Smooth muscle cell of trachea (primary cell): ENCODE measurements around the gene RNF167. TPM values are rescaled to one million over a fixed set of nuclear protein-coding genes. Genes with fewer than 3 reads are reported as not detected.

ENCODE experiments used
- total RNA-seq: library from RNA; depleted of rRNA; stranded (reverse); fragments of >200 nt; gene quantifications from 2 replicates; pipeline ENCODE4 v1.2.1, GENCODE V29; 2014

Gene RNF167
- total RNA-seq = 24.0 and 30.8 TPM in 2 replicates

GRCh38 chr17:4939796-4940554 is at the start of gene RNF167, which contains the start of gene SLC25A11:
Gene RNF167 (plus strand): TSS chr17:4940268. CDS start chr17:4940910, 642 bp downstream.
Gene SLC25A11 (minus strand): TSS chr17:4940046. CDS start chr17:4939910, 136 bp downstream.

DNA sequence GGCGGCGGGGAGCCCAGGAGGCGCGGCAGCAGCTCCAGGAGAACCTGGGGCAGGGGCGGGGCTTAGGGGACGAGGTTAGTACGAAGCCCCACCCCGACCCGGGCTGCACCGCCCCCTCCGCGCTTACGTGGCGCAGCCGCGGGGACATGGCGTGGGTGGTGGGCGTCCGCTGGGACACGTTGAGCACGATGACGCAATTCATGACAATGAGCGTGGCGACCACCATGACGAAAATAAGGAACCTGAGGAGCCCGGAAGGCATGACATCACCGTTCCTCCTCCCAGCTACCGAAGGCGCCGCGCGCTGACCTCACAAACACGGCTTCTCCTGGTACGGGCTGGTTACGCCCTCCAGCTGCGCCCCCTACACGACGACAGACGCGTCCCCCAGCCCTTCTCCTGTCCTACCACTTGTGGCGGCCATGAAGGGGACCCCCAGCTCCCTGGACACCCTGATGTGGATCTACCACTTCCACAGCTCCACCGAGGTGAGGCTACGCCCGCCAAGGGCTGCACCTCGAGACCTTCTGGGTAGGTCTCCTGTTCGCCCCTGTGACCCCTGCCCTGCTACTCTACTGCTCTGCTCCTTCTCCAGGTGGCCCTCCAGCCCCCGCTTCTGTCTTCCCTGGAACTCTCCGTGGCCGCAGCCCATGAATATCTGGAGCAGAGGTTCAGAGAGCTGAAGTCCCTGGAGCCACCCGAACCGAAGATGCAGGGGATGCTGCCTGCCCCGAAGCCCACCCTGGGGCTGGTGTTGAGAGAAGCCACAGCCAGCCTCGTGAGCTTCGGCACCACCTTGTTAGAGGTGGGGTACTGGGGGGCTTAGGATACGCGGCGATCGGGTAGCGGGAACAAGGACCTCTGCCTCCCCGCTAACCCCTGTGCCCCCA is 40.5 kb upstream of the RNF167 start, which contains the start of gene C17orf107:
Gene C17orf107, plus strand, starts transcription at position 196 of the 890 bp plus-strand sequence. Its CDS starts 227 bp downstream, at position 423.

DNA sequence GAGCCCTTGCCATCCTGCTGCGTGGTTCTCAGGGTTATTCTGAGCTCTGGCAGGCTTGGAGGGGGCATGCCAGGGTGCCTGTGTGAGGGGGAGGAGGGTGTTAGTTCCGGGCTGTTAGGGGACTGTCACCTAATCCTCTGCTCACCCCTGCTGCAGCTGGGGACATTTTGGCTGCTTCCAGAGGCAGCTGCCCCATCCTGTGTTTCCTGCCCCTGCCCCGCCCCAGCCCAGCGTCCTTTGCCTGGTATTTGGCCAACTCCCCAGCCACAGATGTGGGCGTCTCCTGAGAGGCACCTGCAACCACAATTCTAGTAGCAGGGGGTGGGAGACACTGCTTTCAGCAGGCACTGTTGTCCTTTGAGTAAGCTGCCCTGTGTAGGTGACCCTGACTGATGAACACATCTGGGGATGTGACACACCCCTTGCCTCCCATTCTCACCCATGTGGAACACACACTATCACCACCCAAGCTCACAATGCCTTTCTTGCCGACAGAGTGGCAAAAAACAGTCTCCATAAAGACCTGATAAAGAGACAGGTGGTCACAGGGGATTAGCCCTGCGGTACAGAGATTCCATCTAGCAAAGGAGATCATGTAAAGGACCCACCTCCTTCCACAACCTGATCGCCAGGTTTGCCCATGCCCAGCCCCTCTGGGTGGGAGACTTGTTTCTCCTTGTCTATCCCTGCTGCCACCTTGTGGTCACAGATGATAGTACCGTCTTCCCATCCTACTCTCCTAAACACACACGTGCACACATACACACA is 36.8 kb upstream of the RNF167 start, which contains the start of gene CHRNE:
Gene CHRNE, minus strand, starts transcription at position 48 of the 768 bp plus-strand sequence. Its CDS starts 35 bp downstream, at position 13.

DNA sequence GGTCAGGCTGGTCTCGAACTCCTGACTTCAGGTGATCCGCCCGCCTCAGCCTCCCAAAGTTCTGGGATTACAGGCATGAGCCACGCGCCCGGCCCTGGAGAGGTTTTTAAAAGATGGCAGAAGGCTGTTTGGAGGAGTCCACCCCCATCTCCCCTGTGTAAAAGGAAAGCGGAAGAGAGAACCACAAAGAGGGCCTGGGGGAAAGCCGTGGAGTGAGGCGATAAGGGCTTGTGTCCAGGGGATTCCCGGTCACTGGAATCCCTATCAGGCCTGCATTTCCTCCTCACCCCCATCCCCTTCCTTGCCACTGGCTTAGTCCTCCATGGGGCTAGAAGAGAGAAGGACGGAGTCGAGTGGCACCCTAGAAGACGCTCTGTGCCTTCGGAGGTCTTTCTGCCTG is 8.1 kb upstream of the RNF167 start, which contains the start of gene GP1BA:
Gene GP1BA, plus strand, starts transcription at position 315 of the 400 bp plus-strand sequence. CDS start 328 bp downstream, outside the sequence.

GRCh38 chr17:4948166-4948930 is 8.3 kb downstream of the RNF167 start, which contains the start of gene PFN1:
Gene PFN1 (minus strand): TSS chr17:4948530. CDS start chr17:4948394, 136 bp downstream.

GRCh38 chr17:4950746-4951204 is 10.7 kb downstream of the RNF167 start, which contains the start of gene ENO3:
Gene ENO3 (plus strand): TSS chr17:4951119. CDS start chr17:4951830, 711 bp downstream.

DNA sequence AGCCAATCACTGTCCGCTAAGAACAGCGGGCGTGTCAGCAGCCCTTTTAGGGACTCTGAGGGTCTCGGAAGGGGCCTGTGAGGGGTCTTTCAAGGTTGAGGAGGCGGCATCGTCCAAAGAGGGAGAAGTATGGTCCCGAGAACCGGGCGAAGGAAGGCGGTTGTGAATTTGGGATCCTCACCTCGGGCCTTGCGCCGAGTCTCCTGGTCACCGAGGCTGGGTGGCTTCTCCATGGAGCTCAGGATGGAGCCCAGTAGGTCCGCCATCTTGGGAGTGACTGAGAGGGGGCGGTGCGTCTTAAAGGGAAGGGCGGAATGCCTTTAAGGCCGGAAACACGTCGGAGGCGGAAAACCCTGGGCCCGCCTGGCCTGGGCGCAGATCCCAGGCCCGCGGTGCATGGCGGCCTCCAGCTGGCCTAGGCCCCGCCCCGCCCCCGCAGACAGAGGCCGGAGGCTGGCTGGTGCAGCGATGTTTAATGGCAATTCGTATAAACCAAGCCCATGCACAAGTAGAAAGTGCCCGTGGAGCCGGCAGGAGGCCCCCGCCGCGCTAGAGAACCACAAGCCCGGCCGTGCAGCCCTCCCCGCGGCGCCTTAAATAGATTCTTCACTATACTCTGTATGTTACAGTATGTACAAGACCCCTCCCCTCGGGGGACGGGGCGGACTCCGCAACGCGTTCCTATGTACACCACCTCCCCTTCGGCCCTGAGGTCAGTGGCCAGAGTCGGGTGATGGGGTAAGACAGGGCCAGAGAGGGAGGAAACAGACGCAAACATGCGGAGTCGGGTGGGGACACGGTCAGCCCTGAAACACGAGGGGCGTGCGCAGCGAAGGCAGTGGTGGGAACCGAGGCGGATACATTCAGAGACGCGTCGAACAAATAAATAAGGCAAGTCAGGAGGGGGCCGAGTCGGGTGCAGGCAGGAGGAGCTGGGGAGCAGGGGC is 27.7 kb downstream of the RNF167 start, which contains the start of gene SPAG7:
Gene SPAG7, minus strand, starts transcription at position 279 of the 947 bp plus-strand sequence. Its CDS starts 13 bp downstream, at position 266.

GRCh38 chr17:4986951-4987766 is 47.1 kb downstream of the RNF167 start, which contains the start of gene CAMTA2:
Gene CAMTA2 (minus strand): TSS chr17:4987675. CDS start chr17:4986222, 1,453 bp downstream.

Other genes with a start within 250 kb of the RNF167 start
- gene PELP1, start 236.1 kb upstream of the RNF167 start, total RNA-seq = 31.1 and 36.1 TPM in 2 replicates
- gene ARRB2, start 229.6 kb upstream of the RNF167 start, total RNA-seq = 3.8 and 4.6 TPM in 2 replicates
- 14.0 and 15.9 TPM in 2 replicates for gene MED11, start 208.8 kb upstream of the RNF167 start, total RNA-seq
- 0.15 and 0.33 TPM in 2 replicates for gene ZMYND15, start 200.4 kb upstream of the RNF167 start, total RNA-seq
- 2.0 TPM in 1 of 2 replicates, not detected in the other for gene CXCL16, start 200.3 kb upstream of the RNF167 start, total RNA-seq
- not detected in 2 replicates for gene TM4SF5, start 168.4 kb upstream of the RNF167 start, total RNA-seq
- gene VMO1, start 153.9 kb upstream of the RNF167 start, total RNA-seq = 0.83 and 1.0 TPM in 2 replicates
- not detected in 2 replicates for gene GLTPD2, start 151.3 kb upstream of the RNF167 start, total RNA-seq
- 97.4 and 218 TPM in 2 replicates for gene PSMB6, start 144.1 kb upstream of the RNF167 start, total RNA-seq
- gene PLD2, start 133.1 kb upstream of the RNF167 start, total RNA-seq = 29.8 and 30.1 TPM in 2 replicates
- gene MINK1, start 106.9 kb upstream of the RNF167 start, total RNA-seq = 39.4 and 40.6 TPM in 2 replicates
- 1.9 and 5.0 TPM in 2 replicates for gene C17orf107, start 40.7 kb upstream of the RNF167 start, total RNA-seq
- 0.87 and 1.2 TPM in 2 replicates for gene CHRNE, start 37.2 kb upstream of the RNF167 start, total RNA-seq
- gene GP1BA, start 8.0 kb upstream of the RNF167 start, total RNA-seq = not detected in 2 replicates
- 49.3 and 52.8 TPM in 2 replicates for gene SLC25A11, start 222 bp upstream of the RNF167 start, total RNA-seq
- 605 and 662 TPM in 2 replicates for gene PFN1, start 8.3 kb downstream of the RNF167 start, total RNA-seq
- 2.3 and 3.6 TPM in 2 replicates for gene ENO3, start 10.9 kb downstream of the RNF167 start, total RNA-seq
- gene SPAG7, start 27.5 kb downstream of the RNF167 start, total RNA-seq = 43.2 and 56.1 TPM in 2 replicates
- 16.7 and 20.3 TPM in 2 replicates for gene CAMTA2, start 47.4 kb downstream of the RNF167 start, total RNA-seq
- 0.66 TPM in 1 of 2 replicates, not detected in the other for gene INCA1, start 57.3 kb downstream of the RNF167 start, total RNA-seq
- 65.3 and 110 TPM in 2 replicates for gene KIF1C, start 57.7 kb downstream of the RNF167 start, total RNA-seq
- under 0.01 TPM in 1 of 2 replicates, not detected in the other for gene SLC52A1, start 95.2 kb downstream of the RNF167 start, total RNA-seq
- 1.5 and 1.9 TPM in 2 replicates for gene ZFP3, start 138.2 kb downstream of the RNF167 start, total RNA-seq
- 6.8 and 7.8 TPM in 2 replicates for gene ZNF232, start 171.6 kb downstream of the RNF167 start, total RNA-seq
- gene USP6, start 175.8 kb downstream of the RNF167 start, total RNA-seq = under 0.01 TPM in 1 of 2 replicates, not detected in the other